HepG2 (cell line): ENCODE data around the gene GTPBP6. TPM values are rescaled to one million over a fixed set of nuclear protein-coding genes. Genes with fewer than 3 reads are reported as not detected.

Experiments
- AGO2 ChIP-seq: fragments of 200-400 bp; formaldehyde crosslinking; optimal IDR thresholded peaks from 2 replicates; pipeline ENCODE3; 2017; ENCODE audit warnings: mild to moderate bottlenecking, low read depth, low read length, moderate library complexity
- GATAD2A ChIP-seq: IDR thresholded peaks from 2 replicates; pipeline ENCODE4 v1.6.1; 2016
- KDM3A ChIP-seq: IDR thresholded peaks from 2 replicates; pipeline ENCODE4 v1.6.1; 2018; ENCODE audit warnings: low read depth, missing compliant biosample characterization
- KDM4B ChIP-seq: sonication (generic); formaldehyde crosslinking; IDR thresholded peaks from 2 replicates; pipeline ENCODE4 v1.4.0; 2020; ENCODE audit warnings: missing genetic modification reagents
- MTA1 ChIP-seq: sonication (generic); formaldehyde crosslinking; IDR thresholded peaks from 2 replicates; pipeline ENCODE4 v1.4.0; 2020; ENCODE audit warnings: missing genetic modification reagents, mild to moderate bottlenecking, borderline replicate concordance
- NONO ChIP-seq, 2 experiments: fragments of 450-650 bp in 1 of 2; sonication (generic) in 1 of 2; formaldehyde crosslinking in 1 of 2; IDR thresholded peaks in 1 of 2; conservative IDR thresholded peaks in 1 of 2; 2 replicates each; pipeline versions ENCODE4 v1.6.1 to v1.8.0; 2017 to 2022; ENCODE audit warnings: mild to moderate bottlenecking in 1 of 2, missing genetic modification reagents in 1 of 2, moderate library complexity in 1 of 2
- PHF21A ChIP-seq: sonication (generic); formaldehyde crosslinking; IDR thresholded peaks from 2 replicates; pipeline ENCODE4 v1.5.0; 2020; ENCODE audit warnings: mild to moderate bottlenecking, missing genetic modification reagents
- POGZ ChIP-seq: sonication (generic); formaldehyde crosslinking; IDR thresholded peaks from 2 replicates; pipeline ENCODE4 v1.4.0; 2020; ENCODE audit warnings: mild to moderate bottlenecking, missing genetic modification reagents
- SP5 ChIP-seq: IDR thresholded peaks from 2 replicates; pipeline ENCODE4 v1.6.1; 2016; ENCODE audit warnings: low read depth, borderline replicate concordance
- TCF12 ChIP-seq, 2 experiments: fragments of 450-650 bp in 1 of 2; sonication (generic) in 1 of 2; formaldehyde crosslinking in 1 of 2; IDR thresholded peaks; 2 replicates each; pipeline versions ENCODE4 v1.6.1 to v1.8.0; 2017 to 2022; ENCODE audit warnings: antibody characterized with exemption in 1 of 2, mild to moderate bottlenecking in 1 of 2, missing genetic modification reagents in 1 of 2, moderate library complexity in 1 of 2
- THRA ChIP-seq: sonication (generic); formaldehyde crosslinking; IDR thresholded peaks from 2 replicates; pipeline ENCODE4 v1.4.0; 2020; ENCODE audit warnings: missing genetic modification reagents, borderline replicate concordance
- U2AF1 ChIP-seq: fragments of 200-400 bp; formaldehyde crosslinking; optimal IDR thresholded peaks from 2 replicates; pipeline ENCODE3; 2017; ENCODE audit warnings: mild to moderate bottlenecking, low read depth, low read length
- ZC3H13 ChIP-seq: sonication (generic); formaldehyde crosslinking; IDR thresholded peaks from 2 replicates; pipeline ENCODE4 v1.8.1; 2023; ENCODE audit warnings: mild to moderate bottlenecking, missing genetic modification reagents, moderate library complexity
- ZFX ChIP-seq: sonication (generic); formaldehyde crosslinking; IDR thresholded peaks from 2 replicates; pipeline ENCODE4 v1.4.0; 2020; ENCODE audit warnings: mild to moderate bottlenecking, low read depth, missing genetic modification reagents, moderate library complexity
- ZFYVE20 ChIP-seq: sonication (generic); formaldehyde crosslinking; IDR thresholded peaks from 2 replicates; pipeline ENCODE4 v1.8.0; 2023; ENCODE audit warnings: low read depth, mild to moderate bottlenecking, moderate library complexity, missing genetic modification reagents, borderline replicate concordance
- ZKSCAN5 ChIP-seq: sonication (generic); formaldehyde crosslinking; IDR thresholded peaks from 2 replicates; pipeline ENCODE4 v1.5.1; 2020; ENCODE audit warnings: mild to moderate bottlenecking, missing genetic modification reagents
- ZNF136 ChIP-seq: sonication (generic); formaldehyde crosslinking; IDR thresholded peaks from 2 replicates; pipeline ENCODE4 v1.8.1; 2022; ENCODE audit warnings: low read depth, mild to moderate bottlenecking, moderate library complexity, missing genetic modification reagents
- ZNF253 ChIP-seq: sonication (generic); formaldehyde crosslinking; IDR thresholded peaks from 2 replicates; pipeline ENCODE4 v1.8.0; 2022; ENCODE audit warnings: mild to moderate bottlenecking, missing genetic modification reagents, borderline replicate concordance
- ZNF414 ChIP-seq: sonication (generic); formaldehyde crosslinking; IDR thresholded peaks from 2 replicates; pipeline ENCODE4 v1.5.0; 2020; ENCODE audit warnings: missing genetic modification reagents
- ZNF441 ChIP-seq: sonication (generic); formaldehyde crosslinking; IDR thresholded peaks from 2 replicates; pipeline ENCODE4 v1.7.0; 2021; ENCODE audit warnings: missing genetic modification reagents, borderline replicate concordance
- ZNF512 ChIP-seq: sonication (generic); formaldehyde crosslinking; IDR thresholded peaks from 2 replicates; pipeline ENCODE4 v1.4.0; 2020; ENCODE audit warnings: mild to moderate bottlenecking, missing genetic modification reagents
- ZNF713 ChIP-seq: sonication (generic); formaldehyde crosslinking; IDR thresholded peaks from 2 replicates; pipeline ENCODE4 v1.4.0; 2020; ENCODE audit warnings: mild to moderate bottlenecking, missing genetic modification reagents
- ZNF746 ChIP-seq: sonication (generic); formaldehyde crosslinking; IDR thresholded peaks from 2 replicates; pipeline ENCODE4 v1.8.0; 2022; ENCODE audit warnings: mild to moderate bottlenecking, missing genetic modification reagents
- polyA plus RNA-seq, 8 experiments: library from polyadenylated mRNA; depleted of rRNA in 3 of 8; stranded (reverse) in 7 of 8; unstranded in 1 of 8; fragments of >200 nt; fragmentation: Illumina TruSeq in 4 of 8; extraction: Trizol in 4 of 8; gene quantifications; 2 replicates each; pipeline versions ENCODE4 v1.2.1 to v1.2.3, GENCODE V29; 2011 to 2016; ENCODE audit warnings: low read depth in 4 of 8, missing spikeins in 1 of 8, mixed read lengths in 1 of 8; ENCODE audit not compliant: insufficient read depth in 1 of 8
- total RNA-seq, 5 experiments: library from RNA; depleted of rRNA; stranded (reverse); fragments of >200 nt; fragmentation: Illumina TruSeq; extraction: Trizol; gene quantifications; 2 replicates each; pipeline ENCODE4 v1.2.3, GENCODE V29; 2016; ENCODE audit warnings: low read depth in 1 of 5

Gene GTPBP6
- total and polyA plus RNA-seq, 2 of the 13 experiments (the other 11 are each of a cell fraction or from before 2014, with no cell fraction given) = 20.2 to 39.6 TPM

- TF ChIP-seq ZFX (CRISPR knock-in tag) = peak; percentile 16
- peak; percentile 35; the same call in 1 of the 2 replicates for TF ChIP-seq ZNF414 (CRISPR knock-in tag)
- peak; percentile 67; the same call in 1 of the 2 replicates for TF ChIP-seq ZNF136 (CRISPR knock-in tag)
- 0 out of 2 replicates have a peak, but pooled peaks have one; percentile 39 for TF ChIP-seq ZNF253 (CRISPR knock-in tag)
- TF ChIP-seq KDM3A (CRISPR knock-in tag) = peak; percentile 86
- peak; percentile 71; the same call in 1 of the 2 replicates for TF ChIP-seq MTA1
- TF ChIP-seq ZNF746 (CRISPR knock-in tag) = peak; percentile 61; the same call in 1 of the 2 replicates
- no peak for TF ChIP-seq NONO (IDR thresholded peaks at IDR 0.05)
- TF ChIP-seq NONO (CRISPR knock-in tag; conservative IDR thresholded peaks at IDR 0.05) = peak; percentile 70
- peak; percentile 14 for TF ChIP-seq U2AF1
- no peak for TF ChIP-seq KDM4B
- TF ChIP-seq ZNF512 = no peak
- peak; percentile 33; the same call in 1 of the 2 replicates for TF ChIP-seq PHF21A (CRISPR knock-in tag)
- TF ChIP-seq ZNF441 (CRISPR knock-in tag) = peak; percentile 74
- no peak for TF ChIP-seq ZFYVE20 (CRISPR knock-in tag)
- TF ChIP-seq AGO2 = peak; percentile 63
- peak; percentile 65 for TF ChIP-seq GATAD2A (CRISPR knock-in tag)
- TF ChIP-seq ZC3H13 (CRISPR knock-in tag) = 0 out of 2 replicates have a peak, but pooled peaks have one; percentile 72
- TF ChIP-seq SP5 (CRISPR knock-in tag) = 0 out of 2 replicates have a peak, but pooled peaks have one; percentile 20
- TF ChIP-seq POGZ = peak; percentile 54
- peak; percentile 46; the same call in 1 of the 2 replicates for TF ChIP-seq THRA (CRISPR knock-in tag)
- TF ChIP-seq ZKSCAN5 = no peak
- 0 out of 2 replicates have a peak, but pooled peaks have one; percentile 17 for TF ChIP-seq ZNF713 (CRISPR knock-in tag)
- no peak for TF ChIP-seq TCF12 (IDR thresholded peaks at IDR 0.05)
- peak; percentile 70; the same call in 1 of the 2 replicates for TF ChIP-seq TCF12 (CRISPR knock-in tag; IDR thresholded peaks at IDR 0.05)
These were observed 57.3 kb downstream of the GTPBP6 start (continued) for GRCh38 chrX:261167-261918.
